Stimulated activated naive CD8-positive, alpha-beta T cell treated with anti-CD3 and anti-CD28 coated beads, Interleukin-15, amount 100 ng/mL, for 72 hours (primary cell): Measurements from ENCODE around the gene EPB41L3.
A peak's percentile ranks its signal among the peaks of the same experiment; 100 is the strongest.

Source experiments
- ATAC-seq: fragments of 150-1000 bp; cut with Tn5 transposase; 2 replicates; pipeline ENCODE4 v1.10.0; 2021; ENCODE audit warnings: mild to moderate bottlenecking, moderate library complexity
- DNase-seq, 2 donors: peaks; one replicate each; pipeline ENCODE4 v3.0.0; 2021 to 2022
- H3K27ac Mint-ChIP-seq, 2 donors: one replicate each; pipeline ENCODE4 v1.8.0; 2022; ENCODE audit warnings: mild to moderate bottlenecking in 2 of 2, mixed read lengths in 2 of 2, moderate library complexity in 2 of 2
- H3K27me3 Mint-ChIP-seq: one replicate; pipeline ENCODE4 v1.8.0; 2022; ENCODE audit warnings: mixed read lengths
- H3K4me1 Mint-ChIP-seq: one replicate; pipeline ENCODE4 v1.8.0; 2022; ENCODE audit warnings: mild to moderate bottlenecking, mixed read lengths
- H3K4me3 Mint-ChIP-seq, 2 donors: one replicate each; pipeline ENCODE4 v1.8.0; 2022; ENCODE audit warnings: mild to moderate bottlenecking in 2 of 2, mixed read lengths in 2 of 2, moderate library complexity in 1 of 2
- H3K9me3 Mint-ChIP-seq, 2 donors: one replicate each; pipeline ENCODE4 v1.8.0; 2022; ENCODE audit warnings: mixed read lengths in 2 of 2

EPB41L3 gene

GRCh38 chr18:5456577-5457461 lies 87.0 kb downstream of the EPB41L3 start:
- DNase-seq = peak; percentile 5 to 23
- Mint-ChIP-seq H3K27ac (peak overlapping the region; percentile 59 to 75), H3K4me1 (no peaks in the 10 kb centered on the region), H3K4me3 (peak overlapping the region; percentile 39 to 61), H3K9me3 (no peaks in the 10 kb centered on the region), H3K27me3 (peaks cover 6% of the 10 kb centered on the region)
- peak; percentile 80 for ATAC-seq

DNA sequence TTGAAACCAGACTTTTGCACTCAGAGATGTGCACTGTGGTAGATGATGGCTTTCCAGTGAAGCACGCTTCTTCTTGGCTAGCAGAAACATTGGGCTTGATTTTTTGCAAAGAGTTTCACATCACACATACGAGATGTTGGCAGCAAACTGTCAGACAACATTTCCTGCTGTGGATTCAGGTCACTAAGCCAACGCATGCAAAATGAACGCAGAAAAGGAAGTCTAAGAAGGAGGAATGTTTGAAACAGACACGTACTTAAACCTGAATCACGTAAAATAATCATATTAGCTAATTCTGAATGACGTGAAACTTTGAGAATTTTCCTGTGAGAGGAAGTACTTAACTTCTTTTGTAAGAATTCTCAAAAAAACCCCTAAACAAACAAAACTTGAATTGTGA lies 88.1 kb downstream of the EPB41L3 start:
- H3K27me3 Mint-ChIP-seq = peaks cover 2% of the 10 kb centered on the region
- no peaks in the 10 kb centered on the region for H3K9me3 Mint-ChIP-seq
- H3K4me3 Mint-ChIP-seq = peak overlapping the region in 1 of 2 donors; percentile 27
- no peaks in the 10 kb centered on the region for H3K4me1 Mint-ChIP-seq
- H3K27ac Mint-ChIP-seq = no peak overlapping the region
- DNase-seq (no peak), ATAC-seq (no peak)

- ATAC-seq (no peak), DNase-seq (no peak)
- H3K27ac Mint-ChIP-seq = no peak overlapping the region
- no peaks in the 10 kb centered on the region for H3K4me1 Mint-ChIP-seq
- H3K9me3 Mint-ChIP-seq = no peaks in the 10 kb centered on the region
- no peak overlapping the region for H3K4me3 Mint-ChIP-seq
- no peaks in the 10 kb centered on the region for H3K27me3 Mint-ChIP-seq
Observed at GRCh38 chr18:5452943-5453443, 90.8 kb downstream of the EPB41L3 start.

DNA sequence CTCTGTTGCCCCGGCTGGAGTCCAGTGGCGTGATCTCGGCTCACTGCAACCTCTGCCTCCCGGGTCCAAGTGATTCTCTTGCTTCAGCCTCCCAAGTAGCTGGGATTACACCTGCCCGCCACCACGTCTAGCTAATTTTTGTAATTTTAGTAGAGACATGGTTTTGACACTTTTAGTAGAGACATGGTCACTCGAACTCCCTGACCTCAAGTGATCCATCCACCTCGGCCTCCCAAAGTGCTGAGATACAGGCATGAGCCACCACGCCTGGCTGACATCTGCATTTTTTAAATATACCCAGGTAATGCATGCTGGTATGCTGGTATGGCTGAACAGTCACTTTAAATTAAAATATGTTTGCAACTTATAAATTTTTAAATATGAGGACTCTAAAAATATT lies 91.9 kb downstream of the EPB41L3 start:
- no peak overlapping the region for H3K4me3 Mint-ChIP-seq
- H3K9me3 Mint-ChIP-seq = no peaks in the 10 kb centered on the region
- no peak for DNase-seq
- no peaks in the 10 kb centered on the region for H3K27me3 Mint-ChIP-seq
- no peak overlapping the region for H3K27ac Mint-ChIP-seq
- ATAC-seq = no peak
- no peaks in the 10 kb centered on the region for H3K4me1 Mint-ChIP-seq

GRCh38 chr18:5451150-5451549 lies 92.6 kb downstream of the EPB41L3 start:
- no peak overlapping the region for H3K27ac Mint-ChIP-seq
- no peaks in the 10 kb centered on the region for H3K9me3 Mint-ChIP-seq
- H3K4me1 Mint-ChIP-seq = no peaks in the 10 kb centered on the region
- ATAC-seq = no peak
- H3K4me3 Mint-ChIP-seq = no peak overlapping the region
- no peaks in the 10 kb centered on the region for H3K27me3 Mint-ChIP-seq
- DNase-seq = no peak

DNA sequence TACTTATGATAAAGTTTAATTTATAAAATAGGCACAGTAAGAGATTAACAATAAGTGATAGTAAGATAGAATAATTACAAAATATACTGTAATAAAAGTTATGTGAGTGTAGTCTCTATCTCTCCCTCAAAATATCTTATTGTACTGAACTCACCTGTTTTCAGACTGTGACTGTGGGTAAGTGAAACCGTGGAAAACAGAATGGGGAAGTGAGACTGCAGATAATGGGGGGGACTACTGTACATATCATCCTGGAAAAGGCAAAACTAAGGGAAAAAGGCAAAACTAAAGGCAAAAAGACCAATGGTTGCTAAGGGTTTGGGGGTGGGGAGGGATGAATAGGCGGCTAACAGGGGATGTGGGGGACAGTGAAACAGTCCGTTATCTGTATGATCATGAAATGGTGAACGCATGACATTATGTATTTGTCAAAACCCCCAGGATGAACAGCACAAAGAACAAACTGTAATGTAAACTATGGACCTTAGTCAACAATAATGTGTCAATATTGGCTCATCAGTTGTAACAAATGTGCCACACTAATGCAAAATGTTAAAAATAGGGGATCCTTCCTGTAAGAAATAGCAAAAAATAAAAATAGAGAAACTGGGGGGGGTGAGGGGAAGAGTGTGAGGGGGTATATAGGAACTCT lies 93.8 kb downstream of the EPB41L3 start:
- Mint-ChIP-seq H3K4me3 (no peak overlapping the region), H3K9me3 (no peaks in the 10 kb centered on the region), H3K27me3 (no peaks in the 10 kb centered on the region), H3K4me1 (no peaks in the 10 kb centered on the region), H3K27ac (no peak overlapping the region)
- ATAC-seq (no peak), DNase-seq (no peak)

- no peaks in the 10 kb centered on the region for H3K27me3 Mint-ChIP-seq
- no peaks in the 10 kb centered on the region for H3K4me1 Mint-ChIP-seq
- no peak overlapping the region for H3K4me3 Mint-ChIP-seq
- no peak overlapping the region for H3K27ac Mint-ChIP-seq
- ATAC-seq = no peak
- no peaks in the 10 kb centered on the region for H3K9me3 Mint-ChIP-seq
- no peak for DNase-seq
Observed at GRCh38 chr18:5447442-5447841, 96.4 kb downstream of the EPB41L3 start.

GRCh38 chr18:5444847-5445246 lies 99.0 kb downstream of the EPB41L3 start:
- no peak for DNase-seq
- Mint-ChIP-seq H3K4me3 (no peak overlapping the region), H3K9me3 (no peaks in the 10 kb centered on the region), H3K4me1 (no peaks in the 10 kb centered on the region), H3K27ac (no peak overlapping the region), H3K27me3 (no peaks in the 10 kb centered on the region)
- no peak for ATAC-seq

GRCh38 chr18:5444269-5444668 lies 99.5 kb downstream of the EPB41L3 start:
- ATAC-seq (no peak), DNase-seq (no peak)
- Mint-ChIP-seq H3K4me3 (no peak overlapping the region), H3K4me1 (no peaks in the 10 kb centered on the region), H3K27ac (no peak overlapping the region), H3K27me3 (no peaks in the 10 kb centered on the region), H3K9me3 (no peaks in the 10 kb centered on the region)

- Mint-ChIP-seq H3K27me3 (no peaks in the 10 kb centered on the region), H3K4me1 (no peaks in the 10 kb centered on the region), H3K4me3 (no peak overlapping the region), H3K9me3 (no peaks in the 10 kb centered on the region), H3K27ac (no peak overlapping the region)
- DNase-seq (no peak), ATAC-seq (no peak)
Observed at GRCh38 chr18:5439986-5440696, 103.7 kb downstream of the EPB41L3 start.

DNA sequence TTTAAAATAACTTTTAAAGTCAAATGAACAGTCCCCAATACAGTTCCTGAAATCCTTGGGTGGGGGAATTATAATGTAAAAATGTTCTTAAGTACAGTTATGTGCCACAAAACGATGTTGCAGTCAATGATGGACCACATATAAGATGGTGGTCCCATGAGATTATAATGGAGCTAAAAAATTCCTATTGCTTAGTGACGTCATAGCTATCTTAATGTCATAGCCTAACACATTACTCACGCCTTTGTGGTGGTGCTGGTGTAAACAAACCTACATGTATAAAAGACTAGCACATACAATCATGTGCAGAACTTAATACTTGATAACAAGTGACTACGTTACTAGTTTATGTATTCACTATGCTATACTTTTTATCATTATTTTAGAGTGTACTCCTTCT lies 109.4 kb downstream of the EPB41L3 start:
- peaks cover 6% of the 10 kb centered on the region for H3K27me3 Mint-ChIP-seq

GRCh38 chr18:5431836-5432575 lies 111.8 kb downstream of the EPB41L3 start:
- no peak overlapping the region for H3K27ac Mint-ChIP-seq
- H3K4me1 Mint-ChIP-seq = no peaks in the 10 kb centered on the region
- peaks cover 6% of the 10 kb centered on the region for H3K27me3 Mint-ChIP-seq
- DNase-seq = no peak
- ATAC-seq = no peak
- H3K9me3 Mint-ChIP-seq = no peaks in the 10 kb centered on the region
- H3K4me3 Mint-ChIP-seq = no peak overlapping the region

More for the DNA sequence above, 109.4 kb downstream of the EPB41L3 start:
- Mint-ChIP-seq H3K4me3 (no peak overlapping the region), H3K27ac (no peak overlapping the region), H3K4me1 (no peaks in the 10 kb centered on the region), H3K9me3 (no peaks in the 10 kb centered on the region)
- no peak for ATAC-seq
- no peak for DNase-seq

- Mint-ChIP-seq H3K4me1 (no peaks in the 10 kb centered on the region), H3K4me3 (no peak overlapping the region), H3K9me3 (no peaks in the 10 kb centered on the region), H3K27me3 (peaks cover 18% of the 10 kb centered on the region), H3K27ac (no peak overlapping the region)
- DNase-seq (no peak), ATAC-seq (no peak)
Observed at GRCh38 chr18:5430131-5430530, 113.7 kb downstream of the EPB41L3 start.

DNA sequence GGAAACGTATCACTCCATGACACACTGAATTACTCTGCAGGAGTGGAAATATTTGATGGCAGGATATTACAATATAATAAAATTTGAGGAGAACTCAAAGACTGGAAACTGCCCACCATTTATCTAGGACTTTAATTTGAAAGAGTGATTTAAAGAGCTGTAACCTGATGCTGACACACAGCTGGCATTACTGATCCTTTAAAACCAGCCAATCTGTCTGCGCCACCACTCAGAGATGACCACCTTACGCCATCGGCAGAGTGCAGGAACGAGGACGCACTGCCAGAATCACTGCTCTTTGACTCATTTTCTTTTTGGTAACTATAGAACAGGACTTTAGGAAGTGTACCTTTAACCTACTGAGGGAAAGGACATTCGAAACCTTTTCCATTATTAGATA lies 114.1 kb downstream of the EPB41L3 start:
- Mint-ChIP-seq H3K27ac (no peak overlapping the region), H3K27me3 (peaks cover 18% of the 10 kb centered on the region), H3K4me3 (no peak overlapping the region), H3K4me1 (no peaks in the 10 kb centered on the region), H3K9me3 (no peaks in the 10 kb centered on the region)
- ATAC-seq = no peak
- no peak for DNase-seq

DNA sequence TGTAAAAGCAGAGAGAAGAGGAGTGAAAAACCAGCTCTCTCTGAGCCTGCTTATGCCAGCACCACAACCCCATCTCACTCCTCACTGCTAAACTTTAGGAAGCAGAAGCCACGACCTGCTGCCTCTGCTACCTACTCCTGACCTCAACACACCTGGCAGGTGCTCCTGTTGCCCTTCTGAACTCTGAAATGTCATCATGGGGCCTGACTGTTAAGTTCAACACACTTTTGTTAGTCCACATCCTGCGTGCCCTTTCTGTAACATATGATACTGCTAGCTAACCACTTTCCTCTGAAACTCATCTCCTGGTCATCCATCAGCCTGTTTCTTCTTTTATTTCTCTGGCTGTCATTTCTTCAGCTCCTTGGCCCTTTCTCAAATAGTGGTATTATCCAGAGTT lies 118.1 kb downstream of the EPB41L3 start:
- no peak overlapping the region for H3K27ac Mint-ChIP-seq
- DNase-seq = no peak
- peaks cover 17% of the 10 kb centered on the region for H3K27me3 Mint-ChIP-seq
- H3K4me3 Mint-ChIP-seq = no peak overlapping the region
- H3K4me1 Mint-ChIP-seq = no peaks in the 10 kb centered on the region
- no peaks in the 10 kb centered on the region for H3K9me3 Mint-ChIP-seq
- no peak for ATAC-seq
